ENCODE results near the gene AHCYL2.
A peak's percentile ranks its signal among the peaks of the same experiment; 100 is the strongest.

Gene AHCYL2

GRCh38 chr7:129375141-129375938 lies 150.5 kb downstream of the AHCYL2 start:
- Histone ChIP-seq H3K9me2 (ENCODE audit: low read depth, low read length) (no peaks in the 10 kb centered on the region), H3F3A (ENCODE audit: insufficient read depth, low read length) (no peaks in the 10 kb centered on the region), H3K27ac (ENCODE audit: low read depth, low read length, poor library complexity, severe bottlenecking) (no peak overlapping the region), H3K4me2 (ENCODE audit: low read length) (no peak overlapping the region), H4K20me1 (ENCODE audit: insufficient read depth, low read length) (no peaks in the 10 kb centered on the region), H3K36me3 (ENCODE audit: insufficient read depth, low read length) (no peaks in the 10 kb centered on the region), H3K9ac (ENCODE audit: low read length) (no peak overlapping the region), H3K9me3 (ENCODE audit: low read length) (no peaks in the 10 kb centered on the region), H3K79me2 (ENCODE audit: insufficient read depth, low read length) (no peaks in the 10 kb centered on the region), H3K27me3 (ENCODE audit: insufficient read depth, low read length) (no peaks in the 10 kb centered on the region), H3K4me1 (ENCODE audit: insufficient read depth, low read length, severe bottlenecking) (no peaks in the 10 kb centered on the region), H2AFZ (ENCODE audit: low read length) (no peak overlapping the region), H3K4me3 (ENCODE audit: low read depth, low read length, poor library complexity, severe bottlenecking) (no peak overlapping the region)
- TF ChIP-seq CTCF (IDR thresholded peaks at IDR 0.05; ENCODE audit: low read length) (no peak), EZH2 (IDR thresholded peaks at IDR 0.05; ENCODE audit: borderline replicate concordance, low read length) (no peak)

GRCh38 chr7:129376076-129376777 lies 151.4 kb downstream of the AHCYL2 start:
- no peak overlapping the region for H2AFZ ChIP-seq (ENCODE audit: low read length)
- no peak overlapping the region for H3K4me3 ChIP-seq (ENCODE audit: low read depth, low read length, poor library complexity, severe bottlenecking)
- TF ChIP-seq EZH2 (IDR thresholded peaks at IDR 0.05; ENCODE audit: borderline replicate concordance, low read length) = no peak
- TF ChIP-seq CTCF (IDR thresholded peaks at IDR 0.05; ENCODE audit: low read length) = peak; percentile 99
- H3K79me2 ChIP-seq (ENCODE audit: insufficient read depth, low read length) = no peaks in the 10 kb centered on the region
- H3K9me2 ChIP-seq (ENCODE audit: low read depth, low read length) = no peaks in the 10 kb centered on the region
- no peaks in the 10 kb centered on the region for H3K27me3 ChIP-seq (ENCODE audit: insufficient read depth, low read length)
- H3K36me3 ChIP-seq (ENCODE audit: insufficient read depth, low read length) = no peaks in the 10 kb centered on the region
- no peak overlapping the region for H3K27ac ChIP-seq (ENCODE audit: low read depth, low read length, poor library complexity, severe bottlenecking)
- no peak overlapping the region for H3K4me2 ChIP-seq (ENCODE audit: low read length)
- H3K9ac ChIP-seq (ENCODE audit: low read length) = no peak overlapping the region
- H3K4me1 ChIP-seq (ENCODE audit: insufficient read depth, low read length, severe bottlenecking) = no peaks in the 10 kb centered on the region
- no peaks in the 10 kb centered on the region for H4K20me1 ChIP-seq (ENCODE audit: insufficient read depth, low read length)
- no peaks in the 10 kb centered on the region for H3F3A ChIP-seq (ENCODE audit: insufficient read depth, low read length)
- no peaks in the 10 kb centered on the region for H3K9me3 ChIP-seq (ENCODE audit: low read length)

GRCh38 chr7:129376778-129377700 lies 152.2 kb downstream of the AHCYL2 start:
- H3K9ac ChIP-seq (ENCODE audit: low read length) = no peak overlapping the region
- H3K27ac ChIP-seq (ENCODE audit: low read depth, low read length, poor library complexity, severe bottlenecking) = no peak overlapping the region
- H3K36me3 ChIP-seq (ENCODE audit: insufficient read depth, low read length) = no peaks in the 10 kb centered on the region
- no peaks in the 10 kb centered on the region for H3K9me2 ChIP-seq (ENCODE audit: low read depth, low read length)
- H3K27me3 ChIP-seq (ENCODE audit: insufficient read depth, low read length) = no peaks in the 10 kb centered on the region
- TF ChIP-seq CTCF (IDR thresholded peaks at IDR 0.05; ENCODE audit: low read length) (peak; percentile 39; the same call in 1 of the 2 replicates), EZH2 (IDR thresholded peaks at IDR 0.05; ENCODE audit: borderline replicate concordance, low read length) (no peak)
- no peaks in the 10 kb centered on the region for H3K9me3 ChIP-seq (ENCODE audit: low read length)
- no peaks in the 10 kb centered on the region for H3K4me1 ChIP-seq (ENCODE audit: insufficient read depth, low read length, severe bottlenecking)
- no peak overlapping the region for H3K4me2 ChIP-seq (ENCODE audit: low read length)
- no peaks in the 10 kb centered on the region for H4K20me1 ChIP-seq (ENCODE audit: insufficient read depth, low read length)
- H3K79me2 ChIP-seq (ENCODE audit: insufficient read depth, low read length) = no peaks in the 10 kb centered on the region
- H2AFZ ChIP-seq (ENCODE audit: low read length) = no peak overlapping the region
- no peaks in the 10 kb centered on the region for H3F3A ChIP-seq (ENCODE audit: insufficient read depth, low read length)
- no peak overlapping the region for H3K4me3 ChIP-seq (ENCODE audit: low read depth, low read length, poor library complexity, severe bottlenecking)

Data from OCI-LY1 (cell line).